GM21423 (cell line): ENCODE measurements around the gene ACTRT2.

ENCODE experiments used
- ATAC-seq: cut with Tn5 transposase; IDR thresholded peaks from one replicate; pipeline ENCODE4 v1.9.1; 2021; ENCODE audit warnings: mild to moderate bottlenecking, moderate library complexity; ENCODE audit not compliant: unreplicated experiment

Gene ACTRT2

GRCh38 chr1:3031401-3032221 is 10.3 kb downstream of the ACTRT2 start:
- no peak for ATAC-seq

GRCh38 chr1:3032371-3033039 is 11.2 kb downstream of the ACTRT2 start:
- no peak for ATAC-seq

GRCh38 chr1:3033040-3033789 is 11.9 kb downstream of the ACTRT2 start:
- ATAC-seq, result no peak

GRCh38 chr1:3033790-3034090 is 12.5 kb downstream of the ACTRT2 start:
- no peak for ATAC-seq

- ATAC-seq, result no peak
Observed at GRCh38 chr1:3034162-3034561, 12.9 kb downstream of the ACTRT2 start.

GRCh38 chr1:3034728-3035562 is 13.7 kb downstream of the ACTRT2 start:
- ATAC-seq, result no peak

GRCh38 chr1:3035563-3036446 is 14.5 kb downstream of the ACTRT2 start:
- ATAC-seq, result no peak

- ATAC-seq, result no peak
Observed at GRCh38 chr1:3036447-3037280, 15.4 kb downstream of the ACTRT2 start.

- ATAC-seq, result no peak
Observed at GRCh38 chr1:3037281-3038040, 16.2 kb downstream of the ACTRT2 start.

GRCh38 chr1:3038113-3038551 is 16.9 kb downstream of the ACTRT2 start:
- no peak for ATAC-seq

GRCh38 chr1:3038571-3039181 is 17.4 kb downstream of the ACTRT2 start:
- ATAC-seq, result no peak

GRCh38 chr1:3040004-3040403 is 18.7 kb downstream of the ACTRT2 start:
- ATAC-seq, result no peak

- no peak for ATAC-seq
Observed at GRCh38 chr1:3042481-3042880, 21.2 kb downstream of the ACTRT2 start.

GRCh38 chr1:3049164-3049563 is 27.9 kb downstream of the ACTRT2 start:
- no peak for ATAC-seq

- no peak for ATAC-seq
Observed at GRCh38 chr1:3049905-3050304, 28.6 kb downstream of the ACTRT2 start.

GRCh38 chr1:3050603-3051002 is 29.3 kb downstream of the ACTRT2 start:
- ATAC-seq, result no peak

GRCh38 chr1:3051270-3052268 is 30.3 kb downstream of the ACTRT2 start:
- ATAC-seq, result no peak
